Hematopoietic multipotent progenitor cell treated with erythropoietin and hydrocortisone succinate and interleukin-3 and kit ligand, for 6 days (in vitro differentiated cells): ENCODE results near the gene EIF1.
"Not testable (repeated sequence)": the region's sequence is repeated elsewhere in the genome, so short reads cannot be mapped to it uniquely, and the experiment has no call there.

Source experiments
- DNase-seq: peaks from one replicate; pipeline ENCODE4 v3.0.0-alpha.2; 2015

EIF1 gene

DNA sequence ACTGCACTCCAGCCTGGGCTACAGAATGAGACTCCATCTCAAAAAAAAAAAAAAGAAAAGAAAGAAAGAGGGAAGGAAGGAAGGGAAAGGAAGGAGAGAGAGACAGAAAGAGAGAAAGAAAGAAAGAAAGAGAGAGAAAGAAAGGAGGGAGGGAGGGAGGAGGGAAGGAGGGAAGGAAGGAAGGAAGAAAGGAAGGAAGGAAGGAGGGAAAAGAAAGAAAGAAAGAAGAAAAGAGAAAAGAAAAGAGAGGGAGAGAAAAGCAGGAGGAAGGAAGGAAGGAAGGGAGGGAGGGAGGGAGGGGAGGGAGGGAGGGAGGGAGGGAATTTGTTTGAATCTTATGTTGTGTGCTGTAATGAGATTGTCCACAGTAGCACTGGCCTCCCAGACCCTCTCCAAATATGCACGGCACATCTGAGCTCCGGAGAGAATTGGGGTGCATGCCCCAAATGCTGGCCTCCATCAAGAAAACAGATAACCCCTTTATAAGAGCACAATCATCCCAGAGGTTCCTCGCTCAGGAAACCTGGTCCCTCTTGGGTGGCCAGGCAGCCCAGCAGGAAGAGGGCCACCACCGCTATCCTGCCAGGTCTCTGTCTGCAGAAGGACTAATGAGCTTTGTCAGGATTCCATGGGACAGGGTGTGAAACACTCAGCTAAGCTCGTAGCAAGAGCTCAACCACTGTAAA is 8.8 kb upstream of the EIF1 start:
- DNase-seq: no peak

DNA sequence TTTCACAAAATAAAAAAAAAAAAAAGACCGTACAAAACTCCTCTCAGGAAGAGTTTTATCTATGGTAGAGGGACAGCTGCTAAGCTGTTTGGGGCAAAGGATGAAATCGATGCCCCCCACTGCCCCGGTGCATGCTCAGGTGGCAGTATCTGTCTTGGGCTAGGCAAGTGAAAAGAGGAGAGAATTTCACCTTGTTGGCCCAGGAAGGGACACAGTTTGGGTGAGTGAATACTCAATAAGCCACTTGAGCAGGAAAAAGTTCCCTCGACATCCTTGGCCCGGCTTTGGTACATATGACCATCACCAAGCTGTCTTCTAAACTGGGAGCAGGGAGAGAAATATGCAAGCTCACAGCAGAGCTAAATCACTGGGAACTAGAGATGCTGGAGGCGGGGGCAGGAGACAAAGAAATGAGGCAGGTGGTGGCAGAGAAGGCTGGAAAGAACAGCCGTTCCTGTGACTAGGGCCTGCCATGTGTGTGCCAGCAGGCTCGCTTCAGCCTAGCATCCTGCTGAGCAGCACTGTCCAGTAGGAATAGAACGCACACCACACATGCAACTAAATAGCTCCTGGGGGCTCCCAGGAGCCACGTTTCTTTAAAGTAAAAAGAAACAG is 8.2 kb upstream of the EIF1 start:
- DNase-seq: no peak

DNA sequence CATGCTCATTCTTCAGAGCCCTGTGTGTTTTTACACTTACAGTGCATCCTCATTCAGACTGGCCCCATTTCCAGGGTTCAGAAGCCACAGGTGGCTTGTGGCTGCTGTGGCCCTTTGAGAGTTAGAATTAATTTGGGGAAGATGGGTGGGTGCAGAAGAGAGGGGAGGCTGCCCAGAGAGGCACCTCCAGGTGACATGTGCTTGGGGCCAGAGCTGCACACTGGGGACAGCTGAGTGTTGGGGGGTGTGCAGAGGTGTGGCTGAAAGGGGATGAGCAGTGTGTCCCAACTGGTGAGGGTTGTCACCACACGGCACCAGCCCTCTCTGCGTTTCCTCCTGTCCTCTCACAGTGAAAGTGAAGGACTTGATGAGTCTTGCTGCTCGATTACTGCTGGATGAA is 6.9 kb upstream of the EIF1 start:
- DNase-seq: no peak

DNA sequence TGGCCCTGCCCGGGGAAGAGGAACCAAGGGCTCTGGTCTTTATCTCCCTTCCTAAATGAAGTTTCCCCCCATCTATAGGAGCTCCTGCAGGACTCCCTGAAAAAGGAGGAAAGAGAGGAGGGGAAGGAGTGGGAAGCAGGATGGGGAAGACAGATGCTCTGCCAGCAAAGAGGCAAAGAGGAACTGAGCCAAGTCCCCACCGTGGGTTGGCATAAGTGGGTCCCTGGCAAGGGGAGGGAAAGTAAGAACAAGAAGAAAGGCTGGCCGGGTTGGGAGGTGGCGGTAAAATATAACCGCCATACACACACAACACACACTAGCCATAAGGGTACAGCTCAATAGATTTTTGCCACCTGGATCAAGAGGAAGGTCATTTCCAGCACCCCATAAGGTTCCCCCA is 6.1 kb upstream of the EIF1 start:
- no peak for DNase-seq

DNA sequence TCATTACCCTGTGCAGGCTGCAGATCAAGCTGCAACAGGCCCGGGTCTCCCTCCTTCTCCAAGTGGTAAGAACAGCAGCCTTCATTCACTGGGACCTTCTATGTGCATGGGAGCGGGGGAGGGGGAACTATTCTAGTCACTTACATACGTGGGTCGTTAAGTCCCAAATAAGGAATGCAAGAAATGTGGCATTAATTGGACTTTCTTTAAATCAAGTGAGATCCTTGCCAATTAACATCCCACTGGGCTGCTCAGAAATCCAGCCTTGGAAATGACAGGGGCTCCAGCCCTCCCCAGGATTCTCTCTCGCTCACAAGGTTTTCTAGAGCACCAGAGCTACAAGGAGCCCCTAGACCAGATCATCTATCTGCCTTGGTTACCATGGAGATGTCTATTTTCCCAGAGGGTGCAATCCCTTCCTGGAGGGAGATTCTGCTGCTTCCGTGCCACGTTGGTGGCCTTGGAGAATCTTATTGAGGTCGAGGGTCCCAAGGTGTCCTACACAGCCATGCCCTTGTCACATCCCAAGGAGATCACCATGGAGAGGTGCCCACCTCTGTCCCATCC is 5.2 kb upstream of the EIF1 start:
- no peak for DNase-seq

DNA sequence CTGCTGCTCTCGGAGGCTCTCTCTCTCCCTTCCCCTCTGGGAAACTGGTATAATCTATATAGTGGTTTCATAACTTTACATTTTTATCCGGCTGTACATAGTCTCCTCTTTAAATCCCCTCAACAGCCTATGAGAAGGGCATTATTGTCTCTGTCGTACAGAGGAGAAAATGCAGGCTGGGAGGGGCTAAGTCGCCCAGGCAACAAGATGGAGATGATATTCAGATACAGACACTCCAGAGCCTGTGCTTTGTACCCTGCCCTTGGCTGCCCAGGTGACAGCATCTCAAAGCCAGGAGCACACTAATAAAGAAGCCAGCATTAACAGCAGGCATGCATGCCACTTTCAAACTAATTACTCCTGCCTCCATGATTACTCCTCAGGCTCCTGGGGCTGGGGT is 4.7 kb upstream of the EIF1 start:
- no peak for DNase-seq

DNA sequence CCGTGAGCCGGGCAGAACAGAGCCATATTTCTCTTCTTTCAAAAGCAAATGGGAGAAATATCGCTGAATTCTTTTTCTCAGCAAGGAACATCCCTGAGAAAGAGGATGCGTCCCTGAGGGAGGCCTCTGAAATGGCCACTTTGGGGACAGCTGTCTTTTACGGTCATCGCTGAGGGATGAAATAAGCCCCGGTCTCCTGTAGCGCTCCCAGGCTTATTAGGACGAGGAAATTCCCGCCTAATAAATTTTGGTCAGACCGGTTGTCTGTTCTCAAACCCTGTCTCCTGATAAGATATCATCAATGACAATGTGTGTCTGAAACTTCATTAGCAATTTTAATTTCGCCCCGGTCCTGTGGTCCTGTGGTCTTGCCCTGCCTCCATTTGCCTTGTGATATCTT is 2.9 kb upstream of the EIF1 start:
- not testable (repeated sequence) for DNase-seq

DNA sequence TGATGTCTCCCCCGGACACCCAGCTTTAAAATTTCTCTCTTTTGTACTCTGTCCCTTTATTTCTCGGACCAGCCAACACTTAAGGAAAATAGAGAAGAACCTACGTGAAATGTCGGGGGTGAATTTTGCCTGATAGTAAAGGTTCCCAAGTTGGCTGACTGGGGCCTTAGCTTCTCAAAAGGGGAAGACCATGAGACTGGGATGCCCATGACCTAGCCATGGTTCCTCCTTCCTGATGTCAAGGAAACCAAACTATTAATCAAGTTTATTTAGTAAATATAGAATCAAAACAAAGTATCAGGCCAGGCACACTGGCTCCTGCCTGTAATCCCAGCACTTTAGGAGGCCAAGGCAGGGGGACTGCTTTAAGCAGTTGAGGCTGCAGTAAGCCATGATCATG is 2.4 kb upstream of the EIF1 start:
- DNase-seq: no peak

DNA sequence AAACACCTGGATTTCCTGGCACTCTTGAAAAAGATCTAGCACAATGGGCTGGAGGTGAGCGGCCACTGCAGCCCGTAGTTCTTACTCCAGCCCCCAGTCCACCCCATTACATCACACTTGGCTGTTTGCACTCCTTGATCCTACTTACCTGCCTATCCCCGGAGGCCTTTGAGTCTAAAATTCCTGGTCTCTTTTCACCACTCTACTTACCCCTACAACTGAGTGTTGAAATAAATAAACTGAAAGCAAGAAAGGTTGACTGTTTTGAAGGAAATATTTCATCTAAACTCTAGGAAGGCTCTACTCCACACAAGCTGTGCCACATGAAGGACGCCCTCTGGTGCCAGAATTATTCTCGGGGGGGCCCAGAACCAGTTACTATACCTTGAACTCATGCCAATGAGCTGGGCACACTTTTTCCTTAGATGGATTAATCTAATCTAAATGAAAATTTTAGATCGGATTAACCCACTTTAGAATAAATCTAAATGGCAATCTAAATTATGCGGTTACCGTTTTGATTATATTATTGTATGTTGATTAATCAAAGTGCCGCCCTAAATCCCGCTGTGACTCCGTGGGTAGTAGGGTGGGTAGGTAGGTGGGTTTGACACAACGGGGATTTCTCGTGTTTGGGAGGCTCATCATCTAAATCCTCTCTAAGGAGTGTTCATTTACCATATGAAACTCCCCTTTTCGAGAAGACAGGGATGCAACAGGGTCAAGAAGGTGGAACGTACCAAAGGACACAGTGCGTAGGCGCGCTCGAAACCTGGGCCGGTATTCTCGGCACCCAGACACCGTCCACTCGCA is 651 bp upstream of the EIF1 start:
- DNase-seq: peak; percentile 91

DNA sequence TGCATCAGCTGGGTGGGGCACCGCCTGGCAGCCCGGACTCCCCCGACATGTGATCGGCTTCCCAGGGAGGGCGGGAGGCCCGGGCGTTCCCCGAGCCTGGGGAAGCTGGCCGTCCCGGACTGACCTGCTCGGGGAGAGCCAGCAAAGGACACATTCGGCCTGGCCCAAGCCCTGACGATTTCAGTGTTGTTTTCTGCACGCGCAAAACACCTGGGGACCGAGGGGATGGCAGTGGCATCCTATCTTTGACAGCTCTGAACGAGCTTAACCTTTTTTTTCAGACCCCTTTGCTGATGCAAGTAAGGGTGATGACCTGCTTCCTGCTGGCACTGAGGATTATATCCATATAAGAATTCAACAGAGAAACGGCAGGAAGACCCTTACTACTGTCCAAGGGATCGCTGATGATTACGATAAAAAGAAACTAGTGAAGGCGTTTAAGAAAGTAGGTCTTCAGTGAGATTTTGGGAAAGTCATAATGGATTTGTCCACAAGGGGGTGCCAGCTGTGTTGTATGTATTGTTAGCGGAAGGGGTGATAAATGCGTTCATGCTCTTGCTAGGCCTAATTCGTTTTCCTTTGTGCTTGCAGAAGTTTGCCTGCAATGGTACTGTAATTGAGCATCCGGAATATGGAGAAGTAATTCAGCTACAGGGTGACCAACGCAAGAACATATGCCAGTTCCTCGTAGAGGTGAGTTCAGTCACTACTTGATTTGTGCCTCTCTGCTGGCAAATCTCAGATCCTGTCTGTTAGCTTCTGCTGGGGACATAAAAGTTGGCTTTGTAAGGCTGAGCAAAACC is 1.0 kb downstream of the EIF1 start:
- peak; percentile 88 for DNase-seq

DNA sequence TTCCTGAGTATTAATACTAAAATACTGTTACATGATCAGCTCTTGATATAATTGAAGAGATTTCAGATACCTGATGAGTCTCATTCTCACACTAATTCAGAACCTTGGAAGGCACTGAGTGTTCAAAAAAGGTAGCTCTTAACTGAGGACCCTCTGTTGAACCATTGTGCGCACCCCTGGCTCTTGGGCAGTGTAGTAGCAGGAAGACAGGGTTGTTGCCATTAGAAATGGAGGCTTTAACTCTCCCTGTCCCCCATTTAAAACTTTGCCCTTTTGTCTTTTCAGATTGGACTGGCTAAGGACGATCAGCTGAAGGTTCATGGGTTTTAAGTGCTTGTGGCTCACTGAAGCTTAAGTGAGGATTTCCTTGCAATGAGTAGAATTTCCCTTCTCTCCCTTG is 1.8 kb downstream of the EIF1 start:
- no peak for DNase-seq

DNA sequence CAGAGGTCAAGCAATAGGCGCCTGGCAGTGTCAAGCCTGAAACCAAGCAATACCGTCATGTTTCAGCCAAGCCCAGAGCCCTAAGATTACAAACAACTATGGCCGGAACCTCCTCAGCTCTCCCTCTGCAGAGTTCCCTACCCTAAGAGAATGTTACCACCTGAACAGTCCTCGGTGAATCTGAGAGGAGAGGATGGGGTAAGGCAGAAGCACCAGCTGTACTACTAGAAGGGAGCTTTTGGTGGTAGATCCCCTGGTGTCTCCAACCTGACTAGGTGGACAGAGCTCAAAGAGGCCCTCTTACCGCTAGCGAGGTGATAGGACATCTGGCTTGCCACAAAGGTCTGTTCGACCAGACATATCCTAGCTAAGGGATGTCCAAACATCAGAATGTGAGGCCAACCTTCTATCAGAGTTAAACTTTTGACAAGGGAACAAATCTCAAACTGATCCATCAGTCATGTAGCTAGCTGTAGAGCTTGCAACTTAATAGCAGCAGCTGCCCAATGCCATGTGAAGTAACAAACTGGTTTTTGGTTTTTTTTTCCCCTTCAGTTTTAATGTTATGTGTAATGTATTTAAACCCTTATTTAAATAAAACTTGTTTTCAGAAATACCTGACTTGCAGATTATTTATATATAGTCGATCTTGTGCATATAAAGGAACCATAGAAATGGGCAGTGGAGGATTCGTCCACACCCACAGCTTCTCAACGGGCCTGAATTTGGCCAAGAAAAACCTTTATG is 2.5 kb downstream of the EIF1 start:
- DNase-seq: no peak

DNA sequence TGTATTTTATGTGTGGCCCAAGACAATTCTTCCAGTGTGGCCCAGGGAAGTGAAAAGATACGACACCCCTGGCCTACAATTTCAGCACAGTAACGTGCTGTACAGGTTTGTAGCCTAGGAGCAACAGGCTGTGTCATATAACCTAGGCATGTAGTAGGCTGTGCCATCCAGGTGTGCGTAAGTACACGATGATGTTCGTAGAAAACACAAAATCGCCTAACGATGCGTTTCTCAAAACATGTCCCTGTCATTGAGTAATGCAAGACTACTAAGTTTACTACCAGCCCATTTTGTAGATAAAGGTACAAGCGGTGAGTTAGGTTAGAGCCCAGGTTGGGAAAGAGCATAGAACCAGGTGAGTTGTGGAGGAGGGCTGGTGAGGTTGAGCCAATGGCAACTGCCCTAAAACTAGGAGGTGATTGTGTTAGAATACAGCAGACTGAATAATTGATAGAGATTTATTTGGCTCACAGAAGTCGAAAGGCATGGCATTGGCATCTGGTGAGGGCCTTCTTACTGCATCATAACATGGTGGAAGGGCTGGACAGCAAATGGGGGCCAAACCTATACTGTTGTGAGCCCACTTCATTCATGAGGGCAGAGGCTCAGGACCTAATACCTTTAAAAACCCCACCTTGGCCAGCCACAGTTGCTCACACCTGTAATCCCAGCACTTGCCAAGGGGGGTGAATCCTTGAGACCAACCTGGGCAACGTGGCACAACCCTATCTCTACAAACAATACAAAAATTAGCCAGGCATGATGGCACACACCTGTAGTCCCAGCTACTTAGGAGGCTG is 4.2 kb downstream of the EIF1 start:
- no peak for DNase-seq

DNA sequence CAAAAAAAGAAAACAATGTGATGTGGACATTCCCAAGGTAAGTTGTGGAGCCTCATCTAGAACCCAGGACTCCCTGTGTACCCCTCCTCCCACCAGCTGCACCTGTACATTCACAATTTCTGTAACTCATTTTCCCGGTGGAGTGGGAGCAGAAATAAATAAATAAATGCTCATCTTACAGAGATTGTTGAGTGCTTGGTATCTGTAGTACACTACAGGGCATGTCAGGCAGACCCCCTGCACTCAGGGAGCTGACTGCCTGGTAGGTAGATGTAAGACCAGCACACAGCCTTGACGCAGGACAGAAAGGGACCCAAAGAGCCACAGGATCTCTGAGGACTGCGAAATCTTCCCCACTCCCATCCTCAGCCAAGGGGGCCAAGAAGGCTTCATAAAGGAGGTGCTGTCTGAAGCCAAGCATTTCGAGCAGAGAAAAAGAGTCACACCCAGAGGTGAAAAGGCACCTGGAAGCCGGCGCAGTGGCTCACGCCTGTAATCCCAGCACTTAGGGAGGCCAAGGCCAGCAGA is 6.5 kb downstream of the EIF1 start:
- DNase-seq: no peak

DNA sequence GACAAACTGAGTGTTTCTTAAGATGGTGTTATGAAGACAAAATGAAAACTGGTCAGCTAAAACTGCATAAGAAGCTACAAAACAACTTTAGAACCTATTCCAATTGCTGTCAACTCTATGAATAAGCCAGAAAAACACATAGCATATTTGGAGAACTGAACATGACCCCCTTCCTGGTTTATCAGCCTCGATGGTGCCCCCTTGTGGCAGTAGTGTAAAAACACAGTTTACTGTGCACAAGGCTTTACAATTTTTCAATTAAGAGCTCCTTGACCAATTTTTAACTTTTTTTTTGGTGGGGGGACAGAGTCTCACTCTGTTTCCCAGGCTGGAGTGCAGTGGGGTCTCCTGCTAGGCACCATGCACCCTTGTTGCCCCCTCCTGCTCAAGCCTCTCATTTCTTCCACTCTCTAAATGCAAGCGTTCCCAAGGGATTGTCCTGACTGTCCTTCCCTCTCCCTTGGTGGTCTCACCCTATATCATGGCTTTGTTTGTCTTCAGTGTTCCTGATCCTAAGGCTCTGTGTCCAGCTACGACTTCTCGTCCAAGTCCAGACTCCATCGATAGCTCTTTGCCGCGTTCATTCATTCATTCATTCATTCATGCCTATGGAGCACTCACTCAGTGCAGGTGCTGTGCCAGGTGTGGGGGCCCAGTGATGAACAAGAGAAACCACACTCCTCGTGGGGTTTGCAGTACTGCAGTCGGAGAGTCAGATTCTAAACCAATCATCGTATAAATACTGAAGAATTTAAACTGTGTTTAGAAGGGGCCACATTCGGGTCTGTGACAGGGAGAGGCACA is 7.5 kb downstream of the EIF1 start:
- peak; percentile 96 for DNase-seq

DNA sequence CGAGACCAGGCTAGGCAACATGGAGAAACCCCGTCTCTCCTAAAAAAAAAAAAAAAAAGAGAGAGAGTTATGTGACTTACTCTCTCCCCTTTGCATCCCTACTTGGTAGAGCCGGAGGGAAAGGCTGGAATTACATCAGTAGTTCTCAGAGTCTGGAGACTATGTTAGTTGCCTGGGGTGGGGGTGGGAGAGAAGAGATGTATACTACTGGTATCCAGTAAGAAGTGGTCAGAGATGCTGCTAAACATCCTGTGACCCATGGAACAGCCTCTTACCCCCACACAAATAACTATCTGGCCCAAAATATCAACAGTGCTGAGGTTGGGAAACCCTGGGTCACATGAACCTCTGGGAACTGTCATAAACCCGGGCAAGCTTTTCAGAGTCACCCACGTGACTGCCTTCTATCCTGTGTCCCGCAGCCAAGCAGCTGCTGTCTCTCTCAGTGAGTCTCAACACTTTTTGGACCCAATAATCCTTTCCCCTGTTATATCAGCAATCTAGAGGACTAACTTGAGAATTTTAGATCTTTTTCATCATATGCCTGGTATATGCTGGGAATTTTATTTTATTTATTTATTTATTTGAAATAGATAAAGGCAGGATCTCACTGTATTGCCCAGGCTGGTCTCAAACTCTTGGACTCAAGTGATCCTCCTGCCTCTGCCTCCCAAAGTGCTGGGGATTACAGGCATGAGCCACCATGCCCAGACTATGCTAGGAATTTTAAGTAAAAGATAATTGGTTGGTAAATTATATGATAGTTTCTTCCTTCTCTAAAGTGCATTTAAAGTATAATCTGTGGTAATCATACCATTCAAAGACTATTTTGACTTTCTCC is 8.7 kb downstream of the EIF1 start:
- peak; percentile 69 for DNase-seq

DNA sequence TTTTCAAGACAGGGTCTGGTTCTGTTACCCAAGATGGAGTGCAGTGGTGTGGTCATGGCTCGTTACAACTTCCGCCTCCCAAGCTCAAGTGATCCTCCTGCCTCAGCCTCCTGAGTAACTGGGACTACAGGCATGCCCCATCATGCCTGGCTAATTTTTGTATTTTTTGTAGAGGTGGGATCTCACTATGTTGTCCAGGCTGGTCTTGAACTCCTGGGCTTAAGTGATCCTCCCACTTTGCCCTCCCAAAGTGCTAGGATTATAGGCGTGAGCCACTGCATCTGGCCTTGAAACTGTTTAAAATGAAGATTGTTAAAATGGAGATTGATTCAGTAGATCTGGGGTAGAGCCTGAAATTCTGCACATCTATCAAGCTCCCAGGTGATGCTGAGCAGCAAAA is 12.2 kb downstream of the EIF1 start:
- not testable (repeated sequence) for DNase-seq

DNA sequence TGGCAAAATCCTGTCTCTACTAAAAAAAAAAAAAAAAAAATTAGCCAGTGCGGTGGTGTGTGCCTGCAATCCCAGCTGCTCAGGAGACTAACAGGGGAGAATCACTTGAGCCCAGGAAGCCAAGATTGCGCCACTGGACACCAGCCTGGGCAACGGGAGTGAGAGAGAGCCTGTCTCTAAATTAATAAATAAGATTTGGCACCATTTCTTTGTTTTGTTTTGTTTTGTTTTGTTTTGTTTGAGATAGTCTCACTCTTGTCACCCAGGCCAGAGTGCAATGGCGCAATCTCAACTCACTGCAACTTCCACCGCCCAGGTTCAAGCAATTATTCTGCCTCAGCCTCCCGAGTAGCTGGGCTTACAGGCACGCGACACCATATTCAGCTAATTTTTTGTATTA is 14.0 kb downstream of the EIF1 start:
- DNase-seq: no peak

DNA sequence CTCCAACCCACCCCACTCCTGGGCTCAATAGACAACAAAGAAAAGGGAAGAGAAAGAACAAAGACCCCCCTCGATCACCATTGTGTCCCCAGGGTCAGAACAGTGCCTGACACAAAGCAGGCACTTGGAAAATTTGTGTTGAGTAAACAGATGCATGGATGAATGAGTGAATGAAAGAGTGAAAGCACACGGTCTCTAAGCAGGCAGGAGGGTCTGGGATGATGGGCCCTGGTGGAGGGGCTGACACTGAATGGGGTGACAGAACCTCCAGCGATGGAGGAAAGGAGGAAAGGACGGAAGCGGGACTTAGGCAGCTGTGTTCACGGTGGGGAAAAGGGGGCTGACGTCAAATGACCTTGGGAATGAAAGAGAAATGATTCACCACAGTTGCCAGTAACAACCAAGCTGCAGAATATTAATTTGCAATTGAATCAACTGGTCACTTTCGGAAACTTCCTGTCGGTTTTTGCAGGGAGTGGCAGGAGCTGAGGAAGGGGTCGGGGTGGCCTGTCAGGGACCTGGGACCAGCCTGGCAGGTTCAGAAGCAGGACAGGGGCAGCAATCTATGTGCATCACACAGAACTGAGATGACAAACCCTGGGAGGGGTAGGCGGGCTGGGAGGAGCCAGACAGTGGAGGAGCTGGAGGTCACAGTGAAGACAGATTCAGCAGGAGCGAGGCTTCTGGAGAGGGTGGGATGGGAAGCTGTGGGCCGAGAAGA is 16.7 kb downstream of the EIF1 start:
- DNase-seq: no peak
